Measurements from ENCODE around the gene ADRA2A.

ADRA2A gene

GRCh38 chr10:111076191-111076681 is 593 bp upstream of the ADRA2A start:
- peak overlapping the region; percentile 78 for H3K4me3 ChIP-seq (ENCODE audit: low read depth, low read length)
- no peaks in the 10 kb centered on the region; the same call in 1 of the 2 replicates for H3K9me3 ChIP-seq (ENCODE audit: control insufficient read depth, insufficient read depth, low read depth, low read length)
- H3K9ac ChIP-seq (ENCODE audit: low read length) = no peak overlapping the region
- no peaks in the 10 kb centered on the region for H3K36me3 ChIP-seq (ENCODE audit: control insufficient read depth, insufficient read depth, low read length)
- peaks cover 3% of the 10 kb centered on the region for H3K4me1 ChIP-seq (ENCODE audit: control insufficient read depth, insufficient read depth, low read length)
- H3K27ac ChIP-seq (ENCODE audit: low read depth, low read length) = no peak overlapping the region
- peaks cover 75% of the 10 kb centered on the region for H3K27me3 ChIP-seq (ENCODE audit: control insufficient read depth, insufficient read depth, low read length)

GRCh38 chr10:111077479-111077784 is 603 bp downstream of the ADRA2A start:
- H3K27ac ChIP-seq (ENCODE audit: low read depth, low read length) = no peak overlapping the region
- peaks cover 83% of the 10 kb centered on the region for H3K27me3 ChIP-seq (ENCODE audit: control insufficient read depth, insufficient read depth, low read length)
- H3K36me3 ChIP-seq (ENCODE audit: control insufficient read depth, insufficient read depth, low read length) = no peaks in the 10 kb centered on the region
- H3K9me3 ChIP-seq (ENCODE audit: control insufficient read depth, insufficient read depth, low read depth, low read length) = no peaks in the 10 kb centered on the region; the same call in 1 of the 2 replicates
- H3K4me1 ChIP-seq (ENCODE audit: control insufficient read depth, insufficient read depth, low read length) = peaks cover 6% of the 10 kb centered on the region
- peak overlapping the region; percentile 78 for H3K4me3 ChIP-seq (ENCODE audit: low read depth, low read length)
- H3K9ac ChIP-seq (ENCODE audit: low read length) = no peak overlapping the region

- Histone ChIP-seq H3K27me3 (ENCODE audit: control insufficient read depth, insufficient read depth, low read length) (peaks cover 84% of the 10 kb centered on the region), H3K27ac (ENCODE audit: low read depth, low read length) (no peak overlapping the region), H3K9me3 (ENCODE audit: control insufficient read depth, insufficient read depth, low read depth, low read length) (no peaks in the 10 kb centered on the region; the same call in 1 of the 2 replicates), H3K4me1 (ENCODE audit: control insufficient read depth, insufficient read depth, low read length) (peaks cover 10% of the 10 kb centered on the region), H3K9ac (ENCODE audit: low read length) (no peak overlapping the region), H3K4me3 (ENCODE audit: low read depth, low read length) (peak overlapping the region; percentile 78), H3K36me3 (ENCODE audit: control insufficient read depth, insufficient read depth, low read length) (no peaks in the 10 kb centered on the region)
These were observed 1.1 kb downstream of the ADRA2A start for GRCh38 chr10:111077785-111078504.

- H3K4me3 ChIP-seq (ENCODE audit: low read depth, low read length) = peak overlapping the region; percentile 78; the same call in 1 of the 2 replicates
- peaks cover 10% of the 10 kb centered on the region for H3K4me1 ChIP-seq (ENCODE audit: control insufficient read depth, insufficient read depth, low read length)
- H3K9ac ChIP-seq (ENCODE audit: low read length) = no peak overlapping the region
- peaks cover 79% of the 10 kb centered on the region for H3K27me3 ChIP-seq (ENCODE audit: control insufficient read depth, insufficient read depth, low read length)
- H3K36me3 ChIP-seq (ENCODE audit: control insufficient read depth, insufficient read depth, low read length) = no peaks in the 10 kb centered on the region
- H3K9me3 ChIP-seq (ENCODE audit: control insufficient read depth, insufficient read depth, low read depth, low read length) = no peaks in the 10 kb centered on the region; the same call in 1 of the 2 replicates
- no peak overlapping the region for H3K27ac ChIP-seq (ENCODE audit: low read depth, low read length)
These were observed 1.8 kb downstream of the ADRA2A start for GRCh38 chr10:111078505-111079185.

- Histone ChIP-seq H3K4me3 (ENCODE audit: low read depth, low read length) (peak overlapping the region; percentile 78; the same call in 1 of the 2 replicates), H3K27ac (ENCODE audit: low read depth, low read length) (no peak overlapping the region), H3K9me3 (ENCODE audit: control insufficient read depth, insufficient read depth, low read depth, low read length) (no peaks in the 10 kb centered on the region; the same call in 1 of the 2 replicates), H3K36me3 (ENCODE audit: control insufficient read depth, insufficient read depth, low read length) (no peaks in the 10 kb centered on the region), H3K9ac (ENCODE audit: low read length) (no peak overlapping the region), H3K27me3 (ENCODE audit: control insufficient read depth, insufficient read depth, low read length) (peaks cover 74% of the 10 kb centered on the region), H3K4me1 (ENCODE audit: control insufficient read depth, insufficient read depth, low read length) (peaks cover 10% of the 10 kb centered on the region)
These were observed 2.5 kb downstream of the ADRA2A start for GRCh38 chr10:111079241-111079760.

- H3K27me3 ChIP-seq (ENCODE audit: control insufficient read depth, insufficient read depth, low read length) = peaks cover 69% of the 10 kb centered on the region
These were observed 3.0 kb downstream of the ADRA2A start for GRCh38 chr10:111079781-111080180.

GRCh38 chr10:111080224-111080623 is 3.4 kb downstream of the ADRA2A start:
- Histone ChIP-seq H3K27ac (ENCODE audit: low read depth, low read length) (no peak overlapping the region), H3K9ac (ENCODE audit: low read length) (no peak overlapping the region), H3K27me3 (ENCODE audit: control insufficient read depth, insufficient read depth, low read length) (peaks cover 64% of the 10 kb centered on the region), H3K36me3 (ENCODE audit: control insufficient read depth, insufficient read depth, low read length) (no peaks in the 10 kb centered on the region), H3K4me3 (ENCODE audit: low read depth, low read length) (no peak overlapping the region), H3K9me3 (ENCODE audit: control insufficient read depth, insufficient read depth, low read depth, low read length) (no peaks in the 10 kb centered on the region; the same call in 1 of the 2 replicates), H3K4me1 (ENCODE audit: control insufficient read depth, insufficient read depth, low read length) (peaks cover 10% of the 10 kb centered on the region)

More at GRCh38 chr10:111079781-111080180, 3.0 kb downstream of the ADRA2A start:
- Histone ChIP-seq H3K9ac (ENCODE audit: low read length) (no peak overlapping the region), H3K4me3 (ENCODE audit: low read depth, low read length) (no peak overlapping the region), H3K36me3 (ENCODE audit: control insufficient read depth, insufficient read depth, low read length) (no peaks in the 10 kb centered on the region), H3K27ac (ENCODE audit: low read depth, low read length) (no peak overlapping the region), H3K9me3 (ENCODE audit: control insufficient read depth, insufficient read depth, low read depth, low read length) (no peaks in the 10 kb centered on the region; the same call in 1 of the 2 replicates), H3K4me1 (ENCODE audit: control insufficient read depth, insufficient read depth, low read length) (peaks cover 10% of the 10 kb centered on the region)

GRCh38 chr10:111081595-111081994 is 4.8 kb downstream of the ADRA2A start:
- Histone ChIP-seq H3K4me3 (ENCODE audit: low read depth, low read length) (no peak overlapping the region), H3K4me1 (ENCODE audit: control insufficient read depth, insufficient read depth, low read length) (peaks cover 10% of the 10 kb centered on the region), H3K36me3 (ENCODE audit: control insufficient read depth, insufficient read depth, low read length) (no peaks in the 10 kb centered on the region), H3K27me3 (ENCODE audit: control insufficient read depth, insufficient read depth, low read length) (peaks cover 52% of the 10 kb centered on the region), H3K27ac (ENCODE audit: low read depth, low read length) (no peak overlapping the region), H3K9ac (ENCODE audit: low read length) (no peak overlapping the region), H3K9me3 (ENCODE audit: control insufficient read depth, insufficient read depth, low read depth, low read length) (no peaks in the 10 kb centered on the region; the same call in 1 of the 2 replicates)

- peaks cover 45% of the 10 kb centered on the region for H3K27me3 ChIP-seq (ENCODE audit: control insufficient read depth, insufficient read depth, low read length)
- no peaks in the 10 kb centered on the region for H3K36me3 ChIP-seq (ENCODE audit: control insufficient read depth, insufficient read depth, low read length)
- no peaks in the 10 kb centered on the region; the same call in 1 of the 2 replicates for H3K9me3 ChIP-seq (ENCODE audit: control insufficient read depth, insufficient read depth, low read depth, low read length)
- peaks cover 10% of the 10 kb centered on the region for H3K4me1 ChIP-seq (ENCODE audit: control insufficient read depth, insufficient read depth, low read length)
- no peak overlapping the region for H3K27ac ChIP-seq (ENCODE audit: low read depth, low read length)
- no peak overlapping the region for H3K4me3 ChIP-seq (ENCODE audit: low read depth, low read length)
- H3K9ac ChIP-seq (ENCODE audit: low read length) = no peak overlapping the region
These were observed 5.5 kb downstream of the ADRA2A start for GRCh38 chr10:111082102-111082975.

- H3K9ac ChIP-seq (ENCODE audit: low read length) = no peak overlapping the region
- no peaks in the 10 kb centered on the region for H3K36me3 ChIP-seq (ENCODE audit: control insufficient read depth, insufficient read depth, low read length)
- no peak overlapping the region for H3K27ac ChIP-seq (ENCODE audit: low read depth, low read length)
- H3K4me3 ChIP-seq (ENCODE audit: low read depth, low read length) = no peak overlapping the region
- H3K27me3 ChIP-seq (ENCODE audit: control insufficient read depth, insufficient read depth, low read length) = peaks cover 34% of the 10 kb centered on the region
- H3K9me3 ChIP-seq (ENCODE audit: control insufficient read depth, insufficient read depth, low read depth, low read length) = no peaks in the 10 kb centered on the region
- H3K4me1 ChIP-seq (ENCODE audit: control insufficient read depth, insufficient read depth, low read length) = peaks cover 7% of the 10 kb centered on the region; the same call in 1 of the 2 replicates
These were observed 6.6 kb downstream of the ADRA2A start for GRCh38 chr10:111083222-111084095.
